Activated naive CD4-positive, alpha-beta T cell treated with anti-CD3 and anti-CD28 coated beads, Interleukin-2, amount 50 U/mL, for 72 hours (primary cell): ENCODE results near the gene SERTAD3. TPM values are rescaled to one million over a fixed set of nuclear protein-coding genes. Genes with fewer than 3 reads are reported as not detected.
"Not testable (repeated sequence)": the region's sequence is repeated elsewhere in the genome, so short reads cannot be mapped to it uniquely, and the experiment has no call there.

Experiments used
- ATAC-seq, 2 donors: fragments of 150-1000 bp; cut with Tn5 transposase; 2 replicates each; pipeline ENCODE4 v1.10.0; 2021; ENCODE audit warnings: mild to moderate bottlenecking in 2 of 2, moderate library complexity in 2 of 2
- DNase-seq, 2 donors: peaks; one replicate each; pipeline ENCODE4 v3.0.0; 2021 to 2022; ENCODE audit warnings: low spot score in 2 of 2
- H3K27ac Mint-ChIP-seq, 2 donors: one replicate each; pipeline ENCODE4 v1.8.0; 2022; ENCODE audit warnings: mild to moderate bottlenecking in 2 of 2, mixed read lengths in 2 of 2
- H3K36me3 Mint-ChIP-seq, 2 donors: one replicate each; pipeline ENCODE4 v1.8.0; 2022; ENCODE audit warnings: mixed read lengths in 2 of 2
- H3K9me3 Mint-ChIP-seq, 2 donors: one replicate each; pipeline ENCODE4 v1.8.0; 2022; ENCODE audit warnings: mixed read lengths in 2 of 2
- total RNA-seq, 2 donors: library from RNA; stranded (reverse); gene quantifications; one replicate each; pipeline ENCODE4 v1.2.3, GENCODE V29; 2022

Gene SERTAD3
- total RNA-seq, 2 donors from 2014 or later = 14.3 to 23.4 TPM

- ATAC-seq (no peak), DNase-seq (no peak)
- H3K27ac Mint-ChIP-seq = no peak overlapping the region
- H3K9me3 Mint-ChIP-seq = no peaks in the 10 kb centered on the region
- no peaks in the 10 kb centered on the region for H3K36me3 Mint-ChIP-seq
These were observed 34.1 kb downstream of the SERTAD3 start for GRCh38 chr19:40410030-40410389.

GRCh38 chr19:40408598-40408925, 35.6 kb downstream of the SERTAD3 start:
- H3K27ac Mint-ChIP-seq, ATAC-seq, H3K36me3 Mint-ChIP-seq, DNase-seq, H3K9me3 Mint-ChIP-seq: not testable (repeated sequence)

GRCh38 chr19:40407714-40408597, 36.2 kb downstream of the SERTAD3 start:
- Mint-ChIP-seq H3K9me3 (no peaks in the 10 kb centered on the region), H3K27ac (no peak overlapping the region), H3K36me3 (no peaks in the 10 kb centered on the region)
- no peak for ATAC-seq
- DNase-seq = no peak

GRCh38 chr19:40403262-40403984, 40.7 kb downstream of the SERTAD3 start:
- DNase-seq (peak; percentile 86 to 87), ATAC-seq (peak; percentile 76 to 90)
- H3K27ac Mint-ChIP-seq = peak overlapping the region in 1 of 2 donors; percentile 70
- no peaks in the 10 kb centered on the region for H3K36me3 Mint-ChIP-seq
- no peaks in the 10 kb centered on the region for H3K9me3 Mint-ChIP-seq

GRCh38 chr19:40400559-40400958, 43.6 kb downstream of the SERTAD3 start:
- ATAC-seq = no peak
- no peak for DNase-seq
- Mint-ChIP-seq H3K27ac (no peak overlapping the region), H3K36me3 (no peaks in the 10 kb centered on the region), H3K9me3 (no peaks in the 10 kb centered on the region)

GRCh38 chr19:40398417-40399131, 45.6 kb downstream of the SERTAD3 start:
- Mint-ChIP-seq H3K27ac (no peak overlapping the region), H3K9me3 (no peaks in the 10 kb centered on the region)

GRCh38 chr19:40397568-40397906, 46.6 kb downstream of the SERTAD3 start:
- no peaks in the 10 kb centered on the region for H3K9me3 Mint-ChIP-seq
- no peaks in the 10 kb centered on the region for H3K36me3 Mint-ChIP-seq
- no peak for ATAC-seq
- H3K27ac Mint-ChIP-seq = no peak overlapping the region
- no peak for DNase-seq

More at GRCh38 chr19:40398417-40399131, 45.6 kb downstream of the SERTAD3 start:
- ATAC-seq (peak; percentile 30 to 74), DNase-seq (peak in 1 of 2 donors; percentile 53)
- no peaks in the 10 kb centered on the region for H3K36me3 Mint-ChIP-seq

GRCh38 chr19:40396886-40397567, 47.1 kb downstream of the SERTAD3 start:
- DNase-seq (no peak), ATAC-seq (no peak)
- no peaks in the 10 kb centered on the region for H3K9me3 Mint-ChIP-seq
- H3K36me3 Mint-ChIP-seq = no peaks in the 10 kb centered on the region
- H3K27ac Mint-ChIP-seq = no peak overlapping the region

GRCh38 chr19:40395956-40396355, 48.2 kb downstream of the SERTAD3 start:
- no peak for ATAC-seq
- Mint-ChIP-seq H3K36me3 (no peaks in the 10 kb centered on the region), H3K27ac (no peak overlapping the region), H3K9me3 (no peaks in the 10 kb centered on the region)
- DNase-seq = no peak

GRCh38 chr19:40394816-40395210, 49.3 kb downstream of the SERTAD3 start:
- H3K9me3 Mint-ChIP-seq = no peaks in the 10 kb centered on the region

GRCh38 chr19:40393894-40394815, 50.0 kb downstream of the SERTAD3 start:
- ATAC-seq (no peak), DNase-seq (no peak)
- no peak overlapping the region for H3K27ac Mint-ChIP-seq
- H3K9me3 Mint-ChIP-seq = no peaks in the 10 kb centered on the region
- H3K36me3 Mint-ChIP-seq = no peaks in the 10 kb centered on the region

More at GRCh38 chr19:40394816-40395210, 49.3 kb downstream of the SERTAD3 start:
- DNase-seq (no peak), ATAC-seq (no peak)
- Mint-ChIP-seq H3K36me3 (no peaks in the 10 kb centered on the region), H3K27ac (no peak overlapping the region)

- Mint-ChIP-seq H3K27ac (peak overlapping the region in 1 of 2 donors; percentile 45), H3K36me3 (no peaks in the 10 kb centered on the region), H3K9me3 (no peaks in the 10 kb centered on the region)
- ATAC-seq = no peak
- DNase-seq = no peak
These were observed 51.1 kb downstream of the SERTAD3 start for GRCh38 chr19:40392894-40393517.

- Mint-ChIP-seq H3K36me3 (no peaks in the 10 kb centered on the region), H3K27ac (peak overlapping the region in 1 of 2 donors; percentile 45), H3K9me3 (no peaks in the 10 kb centered on the region)
- DNase-seq (no peak), ATAC-seq (no peak)
These were observed 52.0 kb downstream of the SERTAD3 start for GRCh38 chr19:40392123-40392522.
